OCI-LY3 (cell line): ENCODE results near the gene ADGRV1.

Experiments
- H2AFZ ChIP-seq: fragments of 200-600, 300-600 bp; shearing (Covaris generic); 2 replicates; pipeline ENCODE4 v1.6.0; 2014; ENCODE audit warnings: antibody characterized with exemption, low read depth, low read length
- H3K27ac ChIP-seq: fragments of 200-600, 300-600 bp; sonication (generic); 2 replicates; pipeline ENCODE4 v1.5.1; 2014; ENCODE audit warnings: mild to moderate bottlenecking, low read length, moderate library complexity, mixed read lengths
- H3K27me3 ChIP-seq: fragments of 200-600, 300-600 bp; sonication (generic); 2 replicates; pipeline ENCODE4 v1.6.1; 2014; ENCODE audit warnings: low read depth, low read length, mixed read lengths
- H3K36me3 ChIP-seq: fragments of 200-600, 300-600 bp; sonication (generic); replicated peaks from 2 replicates; pipeline ENCODE3; 2014; ENCODE audit warnings: low read depth, low read length, mixed read lengths
- H3K4me1 ChIP-seq: fragments of 300-600, 200-600 bp; sonication (generic); 2 replicates; pipeline ENCODE4 v1.6.1; 2014; ENCODE audit warnings: low read length, mixed read lengths
- H3K4me2 ChIP-seq: fragments of 200-600, 300-600 bp; sonication (generic); 2 replicates; pipeline ENCODE4 v1.6.1; 2014; ENCODE audit warnings: low read length, mixed read lengths
- H3K4me3 ChIP-seq: fragments of 300-600, 200-600 bp; sonication (generic); 2 replicates; pipeline ENCODE4 v1.5.1; 2014; ENCODE audit warnings: antibody characterized with exemption, mild to moderate bottlenecking, low read length, moderate library complexity
- H3K79me2 ChIP-seq: fragments of 300-600, 200-600 bp; shearing (Covaris generic); 2 replicates; pipeline ENCODE4 v1.6.1; 2014; ENCODE audit warnings: mild to moderate bottlenecking, low read length, mixed read lengths
- H3K9ac ChIP-seq: fragments of 300-600, 200-600 bp; shearing (Covaris generic); 2 replicates; pipeline ENCODE4 v1.6.0; 2014; ENCODE audit warnings: mild to moderate bottlenecking, low read length, moderate library complexity
- H3K9me3 ChIP-seq: fragments of 200-600, 300-600 bp; shearing (Covaris generic); 2 replicates; pipeline ENCODE4 v1.6.1; 2014; ENCODE audit warnings: low read length, mixed read lengths; ENCODE audit not compliant: insufficient read depth
- H4K20me1 ChIP-seq: fragments of 200-600, 300-600 bp; sonication (generic); 2 replicates; pipeline ENCODE4 v1.6.1; 2016; ENCODE audit warnings: low read length, mixed read lengths; ENCODE audit not compliant: insufficient read depth
- CTCF ChIP-seq: fragments of 200-600, 300-600 bp; sonication (generic); IDR thresholded peaks from 2 replicates; pipeline ENCODE4 v1.5.1; 2014; ENCODE audit warnings: antibody characterized with exemption, low read length, low read depth
- EZH2phosphoT487 ChIP-seq: fragments of 200-600 bp; shearing (Covaris generic); IDR thresholded peaks from 2 replicates; pipeline ENCODE4 v1.6.1; 2018; ENCODE audit warnings: antibody characterized with exemption, mixed run types, low read depth

The ADGRV1 gene

GRCh38 chr5:90519081-90519480 is 39.5 kb upstream of the ADGRV1 start:
- H3K4me3 ChIP-seq = no peak overlapping the region
- no peak overlapping the region for H3K27ac ChIP-seq
- H3K4me2 ChIP-seq = no peak overlapping the region
- no peaks in the 10 kb centered on the region for H3K79me2 ChIP-seq
- H2AFZ ChIP-seq = no peak overlapping the region
- no peaks in the 10 kb centered on the region for H3K9me3 ChIP-seq
- TF ChIP-seq CTCF (no peak), EZH2phosphoT487 (no peak)
- H3K36me3 ChIP-seq = peaks cover 13% of the 10 kb centered on the region
- no peaks in the 10 kb centered on the region for H4K20me1 ChIP-seq
- H3K4me1 ChIP-seq = no peaks in the 10 kb centered on the region
- H3K27me3 ChIP-seq = no peaks in the 10 kb centered on the region
- no peak overlapping the region for H3K9ac ChIP-seq

- TF ChIP-seq EZH2phosphoT487 (no peak), CTCF (no peak)
- Histone ChIP-seq H3K9ac (peak overlapping the region; percentile 80), H3K27me3 (peaks cover 21% of the 10 kb centered on the region), H3K4me1 (peaks cover 14% of the 10 kb centered on the region), H3K27ac (no peak overlapping the region), H3K79me2 (peaks cover 21% of the 10 kb centered on the region), H3K4me2 (peak overlapping the region; percentile 65), H3K9me3 (no peaks in the 10 kb centered on the region), H3K36me3 (peaks cover 3% of the 10 kb centered on the region), H4K20me1 (no peaks in the 10 kb centered on the region), H2AFZ (peak overlapping the region; percentile 25; the same call in 1 of the 2 replicates), H3K4me3 (peak overlapping the region; percentile 87)
Observed at GRCh38 chr5:90528601-90529193, 29.9 kb upstream of the ADGRV1 start.

GRCh38 chr5:90529194-90529938 is 29.2 kb upstream of the ADGRV1 start, which contains the start of gene LYSMD3:
Gene LYSMD3, minus strand, starts transcription at chr5:90529584. Its CDS starts 4,295 bp downstream, at chr5:90525289.
- TF ChIP-seq CTCF (no peak), EZH2phosphoT487 (no peak)
- Histone ChIP-seq H3K4me1 (peaks cover 14% of the 10 kb centered on the region), H3K27ac (peak within 1 kb of the TSS; percentile 22), H3K36me3 (peaks cover 3% of the 10 kb centered on the region), H3K4me2 (peak within 1 kb of the TSS; percentile 65), H3K9me3 (no peaks in the 10 kb centered on the region), H2AFZ (peak within 1 kb of the TSS; percentile 98), H4K20me1 (no peaks in the 10 kb centered on the region), H3K27me3 (peaks cover 28% of the 10 kb centered on the region), H3K9ac (peak within 1 kb of the TSS; percentile 80), H3K4me3 (peak within 1 kb of the TSS; percentile 87), H3K79me2 (peaks cover 21% of the 10 kb centered on the region)

- TF ChIP-seq EZH2phosphoT487 (no peak), CTCF (peak; percentile 56)
- Histone ChIP-seq H2AFZ (peak overlapping the region; percentile 98), H3K79me2 (peaks cover 21% of the 10 kb centered on the region), H3K4me3 (peak overlapping the region; percentile 87), H4K20me1 (no peaks in the 10 kb centered on the region), H3K4me1 (peaks cover 14% of the 10 kb centered on the region), H3K27me3 (peaks cover 29% of the 10 kb centered on the region), H3K27ac (peak overlapping the region; percentile 22), H3K9ac (peak overlapping the region; percentile 56), H3K36me3 (peaks cover under 1% of the 10 kb centered on the region), H3K9me3 (no peaks in the 10 kb centered on the region), H3K4me2 (peak overlapping the region; percentile 60)
Observed at GRCh38 chr5:90529939-90530677, 28.5 kb upstream of the ADGRV1 start.
